A549 (cell line): ENCODE measurements around the gene MYLK3. TPM values are rescaled to one million over a fixed set of nuclear protein-coding genes. Genes with fewer than 3 reads are reported as not detected.

Source experiments
- ATAC-seq, 2 experiments: fragments of 200-7000 bp in 1 of 2; fragments of >200 bp in 1 of 2; cut with Nextera tagmentation in 1 of 2; cut with Tn5 transposase in 1 of 2; 3 replicates each; pipeline versions ENCODE4 v1.8.0 to v1.9.1; 2018 to 2020; ENCODE audit warnings: mild to moderate bottlenecking in 1 of 2, moderate library complexity in 1 of 2
- CTCF ChIA-PET: fragments of 300-600 bp; sonication (Branson Sonifier 250); formaldehyde crosslinking; extraction: SDS; loops from one replicate; lab custom pipeline; 2021; ENCODE audit warnings: antibody characterized with exemption, inconsistent platforms; lab: Yijun Ruan, JAX
- POLR2A ChIA-PET: fragments of 350-600 bp; formaldehyde crosslinking; extraction: SDS; loops from one replicate; lab custom pipeline; 2021; ENCODE audit warnings: antibody characterized with exemption, inconsistent platforms; lab: Yijun Ruan, JAX
- DNase-seq, 2 experiments: peaks; one replicate each; pipeline versions ENCODE4 v3.0.0 to v3.0.0-alpha.2; 2011 to 2016; ENCODE audit warnings: low read depth in 1 of 2, low spot score in 1 of 2
- FAIRE-seq: peaks from 2 replicates; lab custom pipeline; 2011; peaks lifted over from hg19 to GRCh38; lab: Jason Lieb, UNC
- H3K27ac ChIP-seq, 2 experiments: fragments of >200 bp; sonication (Bioruptor Twin); formaldehyde crosslinking; 3 replicates each; pipeline ENCODE4 v1.5.1; 2016 to 2017
- H3K4me1 ChIP-seq: fragments of >200 bp; sonication (Bioruptor Twin); formaldehyde crosslinking; 3 replicates; pipeline ENCODE4 v1.6.1; 2016
- H3K4me2 ChIP-seq: fragments of >200 bp; sonication (Bioruptor Twin); formaldehyde crosslinking; 3 replicates; pipeline ENCODE4 v1.6.1; 2016
- H3K4me3 ChIP-seq: fragments of >200 bp; sonication (Bioruptor Twin); formaldehyde crosslinking; 3 replicates; pipeline ENCODE4 v1.5.1; 2016
- H3K9me3 ChIP-seq: fragments of >200 bp; sonication (Bioruptor Twin); formaldehyde crosslinking; 3 replicates; pipeline ENCODE4 v1.6.1; 2016
- BHLHE40 ChIP-seq: IDR thresholded peaks from 2 replicates; pipeline ENCODE4 v1.6.1; 2012; ENCODE audit warnings: low read depth, low read length, inconsistent platforms
- CBX8 ChIP-seq: fragments of 200-600 bp; sonication (generic); IDR thresholded peaks from 2 replicates; pipeline ENCODE4 v1.6.1; 2016
- CEBPB ChIP-seq, 2 experiments: fragments of >200 bp in 1 of 2; sonication (Bioruptor Twin) in 1 of 2; formaldehyde crosslinking in 1 of 2; IDR thresholded peaks; 2 replicates each; pipeline ENCODE4 v1.6.1; 2012 to 2016
- CHD2 ChIP-seq: fragments of 150-350 bp; IDR thresholded peaks from 2 replicates; pipeline ENCODE4 v1.6.1; 2014; ENCODE audit warnings: low read length; ENCODE audit not compliant: partially characterized antibody
- EHF ChIP-seq: fragments of 250-450 bp; sonication (Bioruptor Pico); IDR thresholded peaks from 2 replicates; pipeline ENCODE4 v1.5.0; 2020; ENCODE audit warnings: mild to moderate bottlenecking
- EP300 ChIP-seq, 2 experiments: fragments of >200 bp; sonication (Bioruptor Twin); formaldehyde crosslinking; IDR thresholded peaks; 2 replicates in 1 of 2; 3 replicates in 1 of 2; pipeline ENCODE4 v1.6.1; 2016 to 2017
- GATA3 ChIP-seq: IDR thresholded peaks from 2 replicates; pipeline ENCODE4 v1.6.1; 2012; ENCODE audit warnings: borderline replicate concordance
- HEYL ChIP-seq: fragments of 250-450 bp; sonication (Bioruptor Pico); IDR thresholded peaks from 2 replicates; pipeline ENCODE4 v1.8.0; 2021; ENCODE audit warnings: mild to moderate bottlenecking, moderate library complexity
- HOXB5 ChIP-seq: fragments of 250-450 bp; sonication (Bioruptor Pico); IDR thresholded peaks from 2 replicates; pipeline ENCODE4 v1.5.0; 2020; ENCODE audit warnings: mild to moderate bottlenecking, moderate library complexity
- KDM1A ChIP-seq: fragments of 200-600 bp; sonication (generic); IDR thresholded peaks from 2 replicates; pipeline ENCODE4 v1.6.1; 2016; ENCODE audit warnings: low read depth, mild to moderate bottlenecking
- KDM5A ChIP-seq: fragments of 200-600 bp; sonication (generic); IDR thresholded peaks from 2 replicates; pipeline ENCODE4 v1.6.1; 2016; ENCODE audit warnings: antibody characterized with exemption, mild to moderate bottlenecking
- MYC ChIP-seq: IDR thresholded peaks from 2 replicates; pipeline ENCODE4 v1.6.1; 2012; ENCODE audit warnings: mild to moderate bottlenecking, inconsistent platforms, low read length, improper control_type of control experiment, borderline replicate concordance
- NPAS2 ChIP-seq: fragments of 250-450 bp; sonication (Bioruptor Pico); IDR thresholded peaks from 2 replicates; pipeline ENCODE4 v1.8.0; 2022; ENCODE audit warnings: mild to moderate bottlenecking, moderate library complexity, borderline replicate concordance
- NR3C1 ChIP-seq: fragments of >200 bp; sonication (Bioruptor Twin); formaldehyde crosslinking; IDR thresholded peaks from 3 replicates; pipeline ENCODE4 v1.6.1; 2017
- PHF8 ChIP-seq: fragments of 200-600 bp; sonication (generic); IDR thresholded peaks from 2 replicates; pipeline ENCODE4 v1.6.1; 2016; ENCODE audit warnings: low read depth, mild to moderate bottlenecking, antibody characterized with exemption, moderate library complexity, borderline replicate concordance
- POLR2A ChIP-seq: IDR thresholded peaks from 2 replicates; pipeline ENCODE4 v1.6.1; 2012; ENCODE audit warnings: mild to moderate bottlenecking, low read length
- POLR2AphosphoS2 ChIP-seq: conservative IDR thresholded peaks from 2 replicates; pipeline ENCODE4 v1.6.1; 2012; ENCODE audit warnings: low read length, improper control_type of control experiment, inconsistent platforms
- RCOR1 ChIP-seq: fragments of 150-350 bp; IDR thresholded peaks from 2 replicates; pipeline ENCODE4 v1.6.1; 2014; ENCODE audit warnings: antibody characterized with exemption, low read length, low read depth
- RFX5 ChIP-seq: fragments of 450-650 bp; IDR thresholded peaks from 2 replicates; pipeline ENCODE4 v1.7.1; 2014; ENCODE audit warnings: antibody characterized with exemption, mild to moderate bottlenecking, moderate library complexity
- SMC3 ChIP-seq: fragments of >200 bp; sonication (Bioruptor Twin); formaldehyde crosslinking; IDR thresholded peaks from 3 replicates; pipeline ENCODE4 v1.6.1; 2018; ENCODE audit warnings: inconsistent platforms
- SREBF2 ChIP-seq: fragments of 450-650 bp; IDR thresholded peaks from 2 replicates; pipeline ENCODE4 v1.6.1; 2014; ENCODE audit warnings: mild to moderate bottlenecking, moderate library complexity
- TP53 ChIP-seq: fragments of 250-450 bp; sonication (Bioruptor Pico); IDR thresholded peaks from 2 replicates; pipeline ENCODE4 v1.5.0; 2021; ENCODE audit warnings: mild to moderate bottlenecking, moderate library complexity
- ZNF302 ChIP-seq: fragments of 250-450 bp; sonication (Bioruptor Pico); IDR thresholded peaks from 2 replicates; pipeline ENCODE4 v1.9.0; 2021; ENCODE audit warnings: inconsistent platforms, mild to moderate bottlenecking, moderate library complexity
- ZSCAN20 ChIP-seq: fragments of 250-450 bp; sonication (Bioruptor Pico); IDR thresholded peaks from 2 replicates; pipeline ENCODE4 v1.8.0; 2022; ENCODE audit warnings: mild to moderate bottlenecking, moderate library complexity
- WGBS: methylation state at CpG from one replicate; pipeline ENCODE4 v1.1.6; 2017; ENCODE audit errors: missing lambda C conversion rate; 5-methylcytosine and 5-hydroxymethylcytosine counted together
- polyA plus RNA-seq, 4 experiments: library from polyadenylated mRNA; depleted of rRNA in 3 of 4; stranded (reverse); fragments of >200 nt; fragmentation: RNase III in 1 of 4; extraction: RNeasy Plus Mini Kit Qiagen cat#74134 plus additional on column Dnase treatment in 1 of 4; gene quantifications; 2 replicates in 3 of 4; 3 replicates in 1 of 4; pipeline ENCODE4 v1.2.3, GENCODE V29; 2011 to 2017
- TF ChIP-seq, protein P1 (sequence below): IDR thresholded peaks from 2 replicates; pipeline ENCODE4 v1.6.1; 2012; ENCODE audit warnings: low read depth, borderline replicate concordance
- TF ChIP-seq, protein P2 (sequence below): fragments of >200 bp; sonication (Bioruptor Twin); formaldehyde crosslinking; IDR thresholded peaks from 3 replicates; pipeline ENCODE4 v1.5.1; 2016
- TF ChIP-seq, protein P3 (sequence below): fragments of 150-350 bp; IDR thresholded peaks from 2 replicates; pipeline ENCODE4 v1.6.1; 2014; ENCODE audit warnings: low read depth, mild to moderate bottlenecking, low read length

Gene MYLK3
- polyA plus RNA-seq, 2 of the 4 experiments (the other 2 are of a cell fraction), result 0.05 to 0.16 TPM

DNA sequence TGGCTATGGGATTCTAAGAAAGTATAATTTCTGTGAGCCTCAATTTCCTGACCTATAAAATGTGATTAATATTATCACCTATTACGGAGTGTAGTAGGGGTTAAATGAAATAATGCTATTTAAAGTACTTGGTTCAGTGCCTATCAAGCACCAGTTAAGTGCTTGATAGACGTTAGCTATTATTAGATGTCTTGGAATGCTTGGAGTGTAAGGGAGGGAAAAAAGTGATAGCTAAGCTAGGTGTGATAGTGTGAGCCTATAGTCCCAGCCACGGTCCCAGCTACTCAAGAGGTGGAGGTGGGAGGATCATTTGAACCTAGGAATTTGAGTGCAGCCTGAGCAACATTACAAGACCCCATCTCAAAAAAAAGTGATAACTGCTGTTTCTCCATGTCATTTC is 51.2 kb downstream of the MYLK3 start:
- Histone ChIP-seq H3K27ac (no peak overlapping the region), H3K4me2 (no peak overlapping the region), H3K4me3 (no peak overlapping the region), H3K4me1 (no peaks in the 10 kb centered on the region; the same call in 2 of the 3 replicates), H3K9me3 (no peaks in the 10 kb centered on the region)
- 87% methylated on average over 3 of the region's 3 CpGs for WGBS
- TF ChIP-seq HOXB5 (CRISPR knock-in tag), result no peak
- no peak for TF ChIP-seq RCOR1
- TF ChIP-seq CHD2, result no peak
- no peak for TF ChIP-seq ZSCAN20 (CRISPR knock-in tag)
- no peak for TF ChIP-seq CBX8
- TF ChIP-seq, protein P1, sequence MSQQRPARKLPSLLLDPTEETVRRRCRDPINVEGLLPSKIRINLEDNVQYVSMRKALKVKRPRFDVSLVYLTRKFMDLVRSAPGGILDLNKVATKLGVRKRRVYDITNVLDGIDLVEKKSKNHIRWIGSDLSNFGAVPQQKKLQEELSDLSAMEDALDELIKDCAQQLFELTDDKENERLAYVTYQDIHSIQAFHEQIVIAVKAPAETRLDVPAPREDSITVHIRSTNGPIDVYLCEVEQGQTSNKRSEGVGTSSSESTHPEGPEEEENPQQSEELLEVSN, result no peak
- TF ChIP-seq POLR2A, result no peak
- no peak for TF ChIP-seq EP300 (IDR thresholded peaks at IDR 0.05)
- no peak for TF ChIP-seq TP53 (CRISPR knock-in tag)
- no peak for TF ChIP-seq EHF
- no peak for TF ChIP-seq MYC
- TF ChIP-seq SREBF2, result no peak
- no peak for TF ChIP-seq POLR2AphosphoS2
- POLR2A ChIA-PET, result no interaction called here
- ATAC-seq, result no peak
- CTCF ChIA-PET, result interaction anchor here (1.2 kb wide), 1 partner anchor 24 kb away, joined by 3 read pairs; no protein-coding TSS in a partner anchor
- no peak for FAIRE-seq
- no peak for DNase-seq

DNA sequence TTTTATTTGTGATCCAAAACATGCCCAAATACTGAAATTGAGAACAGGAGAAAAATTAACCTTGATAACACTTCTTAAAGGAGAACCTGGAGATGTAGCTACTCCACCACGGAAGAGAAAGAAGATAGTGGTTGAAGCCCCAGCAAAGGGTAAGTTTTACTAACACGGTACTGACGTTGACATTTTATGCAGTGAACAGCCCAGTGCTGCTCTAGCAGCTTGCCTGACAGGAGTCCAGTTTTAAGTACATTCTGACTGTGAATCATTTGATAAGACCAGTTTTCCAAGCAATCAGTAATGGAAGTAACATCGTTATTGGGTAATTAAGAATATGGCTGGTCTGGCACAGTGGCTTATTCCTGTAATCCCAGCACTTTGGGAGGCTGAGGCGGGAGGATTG is 52.2 kb downstream of the MYLK3 start:
- ChIA-PET POLR2A (no interaction called here), CTCF (interaction anchor here (1.0 to 1.2 kb wide), 2 partner anchors 9 to 23 kb away, joined by 4 to 5 read pairs; no protein-coding TSS in a partner anchor)
- H3K9me3 ChIP-seq, result no peaks in the 10 kb centered on the region
- no peak for DNase-seq
- no peak overlapping the region for H3K4me2 ChIP-seq
- no peak overlapping the region for H3K27ac ChIP-seq
- TF ChIP-seq POLR2AphosphoS2 (no peak), HEYL (CRISPR knock-in tag) (no peak)
- TF ChIP-seq, protein P2, sequence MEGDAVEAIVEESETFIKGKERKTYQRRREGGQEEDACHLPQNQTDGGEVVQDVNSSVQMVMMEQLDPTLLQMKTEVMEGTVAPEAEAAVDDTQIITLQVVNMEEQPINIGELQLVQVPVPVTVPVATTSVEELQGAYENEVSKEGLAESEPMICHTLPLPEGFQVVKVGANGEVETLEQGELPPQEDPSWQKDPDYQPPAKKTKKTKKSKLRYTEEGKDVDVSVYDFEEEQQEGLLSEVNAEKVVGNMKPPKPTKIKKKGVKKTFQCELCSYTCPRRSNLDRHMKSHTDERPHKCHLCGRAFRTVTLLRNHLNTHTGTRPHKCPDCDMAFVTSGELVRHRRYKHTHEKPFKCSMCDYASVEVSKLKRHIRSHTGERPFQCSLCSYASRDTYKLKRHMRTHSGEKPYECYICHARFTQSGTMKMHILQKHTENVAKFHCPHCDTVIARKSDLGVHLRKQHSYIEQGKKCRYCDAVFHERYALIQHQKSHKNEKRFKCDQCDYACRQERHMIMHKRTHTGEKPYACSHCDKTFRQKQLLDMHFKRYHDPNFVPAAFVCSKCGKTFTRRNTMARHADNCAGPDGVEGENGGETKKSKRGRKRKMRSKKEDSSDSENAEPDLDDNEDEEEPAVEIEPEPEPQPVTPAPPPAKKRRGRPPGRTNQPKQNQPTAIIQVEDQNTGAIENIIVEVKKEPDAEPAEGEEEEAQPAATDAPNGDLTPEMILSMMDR, result no peak
- peaks cover 8% of the 10 kb centered on the region for H3K4me1 ChIP-seq
- FAIRE-seq, result no peak
- H3K4me3 ChIP-seq, result no peak overlapping the region
- ATAC-seq, result no peak
- 87% methylated on average over 5 of the region's 5 CpGs for WGBS

DNA sequence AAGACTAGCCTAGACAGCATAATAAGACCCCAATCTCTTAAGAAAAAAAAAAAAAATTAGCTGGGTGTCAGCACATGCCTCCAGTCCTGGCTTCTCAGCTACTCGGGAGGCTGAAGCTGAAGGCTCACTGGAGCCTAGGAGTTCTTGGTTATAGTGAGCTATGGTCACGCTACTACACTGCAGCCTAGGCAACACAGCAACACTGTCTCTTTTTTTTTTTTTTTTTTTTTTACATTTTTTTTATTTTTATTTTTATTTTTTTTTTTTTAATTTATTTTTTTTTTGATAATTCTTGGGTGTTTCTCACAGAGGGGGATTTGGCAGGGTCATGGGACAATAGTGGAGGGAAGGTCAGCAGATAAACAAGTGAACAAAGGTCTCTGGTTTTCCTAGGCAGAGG is 54.5 kb downstream of the MYLK3 start:
- DNase-seq (no peak), FAIRE-seq (no peak)

More for the DNA sequence above, 54.5 kb downstream of the MYLK3 start:
- 89% methylated on average over 2 of the region's 2 CpGs for WGBS
- ATAC-seq, result no peak
- peaks cover 11% of the 10 kb centered on the region for H3K4me1 ChIP-seq
- no peaks in the 10 kb centered on the region for H3K9me3 ChIP-seq
- TF ChIP-seq NPAS2 (CRISPR knock-in tag), result no peak
- TF ChIP-seq RFX5, result no peak
- no peak for TF ChIP-seq GATA3
- no peak for TF ChIP-seq KDM1A
- TF ChIP-seq, protein P2, result no peak
- no peak for TF ChIP-seq ZNF302 (CRISPR knock-in tag)
- no peak for TF ChIP-seq CBX8
- TF ChIP-seq PHF8, result no peak
- no peak for TF ChIP-seq RCOR1
- TF ChIP-seq CHD2, result no peak
- no peak for TF ChIP-seq KDM5A
- no peak for TF ChIP-seq SREBF2
- TF ChIP-seq, protein P3, sequence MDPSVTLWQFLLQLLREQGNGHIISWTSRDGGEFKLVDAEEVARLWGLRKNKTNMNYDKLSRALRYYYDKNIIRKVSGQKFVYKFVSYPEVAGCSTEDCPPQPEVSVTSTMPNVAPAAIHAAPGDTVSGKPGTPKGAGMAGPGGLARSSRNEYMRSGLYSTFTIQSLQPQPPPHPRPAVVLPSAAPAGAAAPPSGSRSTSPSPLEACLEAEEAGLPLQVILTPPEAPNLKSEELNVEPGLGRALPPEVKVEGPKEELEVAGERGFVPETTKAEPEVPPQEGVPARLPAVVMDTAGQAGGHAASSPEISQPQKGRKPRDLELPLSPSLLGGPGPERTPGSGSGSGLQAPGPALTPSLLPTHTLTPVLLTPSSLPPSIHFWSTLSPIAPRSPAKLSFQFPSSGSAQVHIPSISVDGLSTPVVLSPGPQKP, result no peak
- no peak for TF ChIP-seq SMC3
- TF ChIP-seq NR3C1, result no peak
- TF ChIP-seq BHLHE40, result no peak
- TF ChIP-seq CEBPB (IDR thresholded peaks at IDR 0.05), result no peak
- H3K4me3 ChIP-seq, result no peak overlapping the region
- H3K4me2 ChIP-seq, result no peak overlapping the region
- CTCF ChIA-PET, result interaction anchor here (0.8 to 1.0 kb wide), 2 partner anchors 10 to 20 kb away, joined by 3 to 4 read pairs; no protein-coding TSS in a partner anchor
- no peak overlapping the region for H3K27ac ChIP-seq
- POLR2A ChIA-PET, result no interaction called here
